NCI-H345 treated with DMSO at 0.1 percent for 48 hours (cell line): ENCODE results near the gene MLIP.

Experiments used
- DNase-seq: peaks from one replicate; lab custom pipeline; 2025; ENCODE audit not compliant: unreplicated experiment; lab: John Stamatoyannopoulos, UW

MLIP gene

DNA sequence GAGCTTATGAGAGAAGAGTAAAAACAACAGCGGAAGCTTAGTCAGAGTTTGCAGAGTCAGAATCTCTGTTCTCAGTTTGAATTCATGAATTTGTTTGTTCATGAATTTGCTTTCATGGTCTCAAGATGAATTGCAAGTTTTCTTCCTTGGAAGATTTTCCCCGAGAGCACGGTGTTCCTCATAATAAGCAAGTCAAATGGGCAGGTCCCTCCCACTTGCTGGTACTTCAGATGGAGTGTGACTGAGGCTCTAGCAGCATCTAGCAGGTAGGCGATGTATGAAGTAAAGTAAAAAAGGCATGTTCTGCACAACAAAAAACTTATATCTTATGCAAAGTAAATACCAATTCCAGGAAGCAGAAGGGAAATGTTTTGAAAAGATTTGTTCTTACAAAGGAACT is 15.5 kb upstream of the MLIP start:
- DNase-seq: no peak

- DNase-seq: no peak
Measured at GRCh38 chr6:54096811-54097210, 14.4 kb upstream of the MLIP start.

DNA sequence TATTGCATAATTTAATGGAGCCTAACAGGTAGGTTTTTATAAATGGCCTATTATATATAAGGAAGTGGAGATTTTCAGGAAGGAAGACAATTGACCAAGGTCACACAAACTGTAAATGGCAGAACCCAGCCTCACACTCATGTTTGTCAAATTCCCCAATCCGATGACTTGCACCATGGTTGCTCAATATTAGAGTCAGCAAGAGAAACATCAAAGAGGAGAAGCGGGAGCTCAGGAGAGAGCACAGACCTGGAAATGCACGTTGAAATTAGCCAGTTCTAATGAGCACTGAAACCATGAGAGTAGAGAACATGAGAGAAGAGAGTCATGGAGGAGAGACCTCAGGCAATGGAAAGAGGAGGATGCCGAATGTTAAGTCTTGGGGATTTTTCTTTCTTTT is 13.5 kb upstream of the MLIP start:
- no peak for DNase-seq

DNA sequence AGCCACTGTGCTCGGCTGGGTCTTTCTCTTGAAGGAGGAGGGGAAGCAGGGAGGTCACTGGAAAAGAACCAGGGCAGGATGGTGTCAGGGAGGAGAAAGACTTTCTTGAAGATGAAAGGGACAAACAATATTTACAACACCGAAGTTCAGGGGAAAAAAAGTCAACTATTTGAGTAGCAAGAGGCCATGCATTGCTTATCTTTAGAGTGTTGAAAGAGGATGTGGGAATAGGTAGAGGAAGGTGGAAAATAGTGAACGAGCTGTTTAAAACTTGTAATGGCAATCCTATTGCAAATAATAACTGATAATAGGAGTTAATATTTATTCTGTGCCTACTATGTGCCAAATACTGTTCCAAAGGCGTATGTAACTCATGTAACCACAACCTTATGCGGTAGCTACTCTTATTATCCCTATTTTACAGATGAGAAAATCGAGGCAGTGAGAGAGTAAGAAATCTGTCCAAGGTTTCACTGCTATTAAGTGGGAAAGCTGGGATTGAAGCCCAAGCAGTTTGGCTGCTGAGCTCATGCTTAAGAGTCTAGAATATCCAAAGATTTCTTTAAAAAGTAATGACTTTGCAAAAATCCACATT is 12.7 kb upstream of the MLIP start:
- DNase-seq: no peak

- DNase-seq: no peak
Measured at GRCh38 chr6:54099225-54099624, 12.0 kb upstream of the MLIP start.

- DNase-seq: no peak
Measured at GRCh38 chr6:54100411-54101006, 10.7 kb upstream of the MLIP start.

GRCh38 chr6:54102238-54102637 is 9.0 kb upstream of the MLIP start:
- DNase-seq: no peak

DNA sequence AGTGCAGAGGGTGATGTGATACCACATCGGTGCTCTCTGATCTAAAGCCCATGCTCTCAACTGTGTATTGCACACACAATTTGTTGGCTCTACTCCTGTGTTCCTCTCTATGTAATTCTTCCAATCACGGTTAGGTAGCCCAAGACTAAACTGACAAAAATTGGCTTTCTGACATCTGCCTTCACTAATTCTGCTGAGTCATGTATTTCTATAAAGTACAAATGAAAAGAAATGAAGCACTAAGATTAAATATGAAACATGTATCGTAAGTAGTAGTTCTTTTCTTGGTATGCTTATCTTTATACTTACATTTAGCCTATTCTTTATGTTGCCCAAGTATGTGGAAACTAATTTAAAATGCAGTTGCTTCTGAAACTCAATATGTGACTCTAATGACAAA is 7.7 kb upstream of the MLIP start:
- DNase-seq: no peak

GRCh38 chr6:54106727-54107126 is 4.5 kb upstream of the MLIP start:
- DNase-seq: no peak

DNA sequence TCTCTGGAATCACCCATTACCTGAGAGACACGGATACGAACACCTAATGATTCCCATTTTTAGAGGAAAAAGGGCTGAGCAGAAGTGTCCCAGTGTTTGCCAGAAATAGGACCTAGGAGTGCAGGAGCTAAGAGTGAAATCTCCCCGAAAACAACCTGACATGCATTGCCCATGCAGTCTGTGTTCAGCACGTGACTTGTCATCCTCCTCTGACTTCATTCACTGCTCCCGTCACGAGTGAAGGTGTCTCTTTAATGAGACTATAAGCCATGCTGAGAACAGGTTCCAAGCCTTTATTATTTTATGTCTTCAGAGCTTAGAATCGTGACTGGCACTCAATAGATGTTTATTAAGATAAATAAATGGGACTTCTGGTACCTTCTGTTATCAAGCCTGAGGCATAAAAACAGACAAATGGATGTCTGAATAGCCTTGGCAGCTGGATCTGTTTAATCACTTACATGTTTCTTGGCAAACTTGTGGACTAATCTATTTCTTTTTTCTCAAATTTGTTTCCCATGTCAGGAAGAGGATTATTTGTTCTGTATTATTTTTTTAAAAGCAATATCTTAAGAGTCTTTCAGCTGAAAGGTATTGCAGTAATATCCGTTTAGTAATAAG is 3.7 kb upstream of the MLIP start:
- no peak for DNase-seq

DNA sequence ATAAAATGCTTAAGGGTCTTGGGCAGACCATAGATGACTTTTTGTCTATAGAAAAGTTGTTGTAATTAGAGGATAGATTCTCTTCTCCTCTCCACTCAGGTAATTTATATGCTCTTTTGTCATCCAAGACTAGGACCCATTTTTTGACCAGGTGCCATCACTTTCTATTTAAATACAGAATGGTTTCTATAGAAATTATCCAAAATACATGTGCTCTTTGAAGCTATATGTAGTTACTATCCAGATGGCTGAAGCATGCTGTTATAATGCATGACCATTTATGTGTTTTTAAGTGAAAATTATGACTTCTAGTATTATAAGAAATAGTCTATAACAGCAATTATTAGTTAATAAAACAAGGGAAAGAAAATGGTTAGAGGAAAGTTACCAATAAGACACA is 3.0 kb upstream of the MLIP start:
- DNase-seq: no peak

DNA sequence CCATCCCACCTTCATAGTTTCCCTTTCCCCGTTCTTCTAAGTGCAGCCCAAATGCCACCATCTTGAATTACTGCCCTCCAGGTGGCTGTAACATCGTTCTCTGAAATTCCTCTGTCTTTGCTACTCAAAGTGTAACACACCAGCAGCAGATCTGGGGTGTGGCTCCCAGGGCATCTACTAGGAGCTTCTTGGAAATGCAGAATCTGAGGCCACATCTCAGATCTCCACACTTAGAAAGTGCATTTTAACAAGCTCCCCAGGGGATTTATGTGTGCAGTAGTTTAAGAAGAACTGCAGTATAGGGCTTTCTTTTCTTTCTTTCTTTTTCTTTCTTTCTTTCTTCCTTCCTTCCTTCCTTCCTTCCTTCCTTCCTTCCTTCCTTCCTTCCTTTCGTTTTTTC is 1.7 kb upstream of the MLIP start:
- no peak for DNase-seq

DNA sequence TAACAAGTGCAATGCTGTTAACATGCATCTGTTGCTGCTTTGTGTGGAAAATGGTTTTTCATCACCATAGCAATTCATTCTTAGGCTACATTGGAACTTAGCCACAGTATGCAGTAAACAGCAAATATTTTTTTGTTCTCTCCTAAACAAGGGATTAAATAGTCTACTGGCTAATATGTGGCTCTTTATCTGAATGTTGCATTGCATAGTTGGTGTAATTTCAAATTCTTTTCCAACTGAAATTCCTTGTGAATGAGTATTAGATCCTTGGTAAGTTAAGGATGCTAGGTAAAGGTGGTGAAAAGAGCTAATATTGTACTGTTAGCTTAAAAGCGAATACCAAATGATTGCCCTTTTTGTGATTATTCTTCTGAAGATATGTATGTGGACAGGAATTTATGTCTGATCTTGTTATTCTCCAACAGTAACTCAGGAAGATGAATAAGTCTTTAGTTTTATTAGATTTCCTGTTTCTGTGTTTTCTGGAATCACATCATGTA is 958 bp downstream of the MLIP start:
- no peak for DNase-seq

DNA sequence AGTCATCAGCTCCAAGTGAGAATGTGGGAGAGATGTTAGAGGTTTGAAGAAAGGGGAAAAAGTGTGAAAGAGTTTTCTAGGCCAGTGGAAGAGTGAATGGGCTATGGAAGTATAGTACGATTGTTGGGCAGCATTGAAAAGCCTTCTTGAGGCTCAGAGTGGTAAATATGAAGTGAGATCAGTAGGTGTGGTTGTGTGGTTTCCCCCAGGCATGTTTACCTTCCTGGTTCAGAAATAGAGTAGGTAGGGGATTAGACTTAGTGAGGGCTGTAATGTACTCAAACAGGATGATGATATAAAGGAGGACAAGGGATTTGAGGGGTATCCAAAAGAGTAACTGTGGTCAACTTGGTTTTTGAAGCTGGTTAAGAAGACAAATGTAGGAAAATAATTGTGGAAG is 3.7 kb downstream of the MLIP start:
- DNase-seq: no peak

- no peak for DNase-seq
Measured at GRCh38 chr6:54115966-54116365, 4.7 kb downstream of the MLIP start.

- no peak for DNase-seq
Measured at GRCh38 chr6:54118117-54118516, 6.9 kb downstream of the MLIP start.

DNA sequence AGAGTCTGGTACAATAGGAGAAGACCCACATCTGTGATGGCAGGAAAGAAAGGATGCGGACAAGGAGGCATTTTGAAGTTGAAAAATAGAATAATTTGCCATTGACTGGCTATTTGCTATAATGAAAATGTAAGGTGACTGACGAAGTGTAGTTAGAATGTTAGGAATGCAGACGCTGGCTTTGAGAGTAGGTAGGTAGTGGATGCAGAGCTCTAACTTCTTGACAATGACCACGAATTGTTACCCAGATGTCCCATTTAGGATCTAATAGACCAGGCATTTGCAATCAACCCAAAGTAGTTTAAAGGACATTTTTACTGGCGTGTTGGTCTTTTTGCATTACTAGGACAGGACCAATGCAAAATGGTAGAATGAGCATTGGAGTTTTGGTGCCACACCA is 14.2 kb downstream of the MLIP start:
- DNase-seq: no peak

GRCh38 chr6:54130179-54130578 is 18.9 kb downstream of the MLIP start:
- no peak for DNase-seq

DNA sequence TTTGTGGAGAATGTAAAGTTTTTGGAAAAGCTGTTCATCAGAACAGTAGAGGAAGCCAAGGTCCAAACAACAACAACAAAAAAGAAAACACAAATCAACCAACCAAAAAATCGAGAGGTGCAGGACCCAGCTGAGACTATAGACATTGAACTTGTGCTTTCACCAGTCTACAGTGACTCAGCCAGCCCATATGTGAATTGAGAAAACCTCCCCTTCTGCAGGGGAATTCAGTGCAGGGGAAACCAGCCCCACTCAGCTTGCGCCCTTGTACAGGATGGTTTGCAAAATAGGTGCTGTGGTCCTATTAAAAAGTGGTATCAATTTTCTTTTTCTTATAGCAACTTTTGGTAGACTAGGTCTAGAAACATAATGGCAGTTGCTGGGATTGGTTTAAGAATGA is 21.3 kb downstream of the MLIP start:
- no peak for DNase-seq

DNA sequence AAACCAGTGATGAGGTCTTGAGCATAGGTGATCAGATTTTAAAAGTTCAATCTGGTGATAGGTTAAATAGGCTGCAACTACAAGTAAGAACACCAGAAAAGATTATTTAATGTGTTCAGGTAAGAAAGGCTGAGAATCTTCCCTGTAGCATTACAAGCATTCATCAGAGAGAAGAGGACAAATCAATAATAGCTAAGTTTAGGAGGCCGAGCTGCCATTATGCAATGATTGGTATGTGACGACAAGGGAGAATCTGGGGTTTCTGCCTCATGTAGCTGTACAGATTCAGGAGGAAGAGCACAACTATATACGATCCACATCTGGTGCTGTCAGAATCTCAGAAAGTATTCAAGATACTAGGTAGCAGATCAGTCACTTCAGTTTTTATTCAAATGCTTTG is 21.9 kb downstream of the MLIP start:
- DNase-seq: no peak

GRCh38 chr6:54134935-54135334 is 23.7 kb downstream of the MLIP start:
- DNase-seq: no peak

- no peak for DNase-seq
Measured at GRCh38 chr6:54135665-54136369, 24.6 kb downstream of the MLIP start.
